Natural killer cell (primary cell): ENCODE data around the gene BLOC1S1. TPM values are rescaled to one million over a fixed set of nuclear protein-coding genes. Genes with fewer than 3 reads are reported as not detected.

Experiments used
- ATAC-seq, 3 donors: fragments of 150-1000 bp in 2 of 3; fragments of 200-7000 bp in 1 of 3; cut with Tn5 transposase; 1 replicate in 1 of 3; 2 replicates in 2 of 3; pipeline ENCODE4 v1.10.0; 2021; ENCODE audit warnings: mild to moderate bottlenecking in 2 of 3, moderate library complexity in 2 of 3
- DNase-seq, 2 donors: peaks; one replicate each; pipeline versions ENCODE4 v3.0.0 to v3.0.0-alpha.2; 2013 to 2021; ENCODE audit warnings: mixed read lengths in 1 of 2
- H3K27ac ChIP-seq: one replicate; pipeline ENCODE4 v1.5.1; 2013; ENCODE audit warnings: mild to moderate bottlenecking, low read length
- H3K27me3 ChIP-seq: one replicate; pipeline ENCODE4 v1.6.1; 2013; ENCODE audit warnings: low read length; ENCODE audit not compliant: control insufficient read depth, insufficient read depth
- H3K36me3 ChIP-seq: one replicate; pipeline ENCODE4 v1.6.1; 2013; ENCODE audit warnings: low read length; ENCODE audit not compliant: control insufficient read depth, insufficient read depth
- H3K4me1 ChIP-seq: one replicate; pipeline ENCODE4 v1.6.1; 2013; ENCODE audit warnings: low read length; ENCODE audit not compliant: control insufficient read depth, insufficient read depth
- H3K4me3 ChIP-seq: one replicate; pipeline ENCODE4 v1.5.1; 2013; ENCODE audit warnings: low read length
- H3K9me3 ChIP-seq: one replicate; pipeline ENCODE4 v1.6.1; 2013; ENCODE audit warnings: low read length; ENCODE audit not compliant: control insufficient read depth, insufficient read depth
- H3K27ac Mint-ChIP-seq, 2 donors: one replicate each; pipeline ENCODE4 v1.8.0; 2022; ENCODE audit warnings: mild to moderate bottlenecking in 2 of 2, mixed read lengths in 2 of 2, moderate library complexity in 1 of 2
- H3K27me3 Mint-ChIP-seq, 2 donors: one replicate each; pipeline ENCODE4 v1.8.0; 2022; ENCODE audit warnings: low read depth in 2 of 2, mixed read lengths in 2 of 2
- H3K36me3 Mint-ChIP-seq: one replicate; pipeline ENCODE4 v1.8.0; 2022; ENCODE audit warnings: mixed read lengths
- H3K4me1 Mint-ChIP-seq, 2 donors: one replicate each; pipeline ENCODE4 v1.8.0; 2022; ENCODE audit warnings: mixed read lengths in 2 of 2
- H3K4me3 Mint-ChIP-seq: one replicate; pipeline ENCODE4 v1.8.0; 2022; ENCODE audit warnings: mild to moderate bottlenecking, moderate library complexity, mixed read lengths
- H3K9me3 Mint-ChIP-seq, 2 donors: one replicate each; pipeline ENCODE4 v1.8.0; 2022; ENCODE audit warnings: mixed read lengths in 2 of 2
- WGBS: methylation state at CpG from one replicate; pipeline ENCODE4 v1.1.7; 2013; ENCODE audit warnings: missing lambda C conversion rate; ENCODE audit not compliant: insufficient coverage; 5-methylcytosine and 5-hydroxymethylcytosine counted together
- intact Hi-C: fragments of 100-400 bp; cut with micrococcal nuclease; formaldehyde crosslinking; loops from one replicate; pipeline ENCODE4 v1.14.2; 2022
- total RNA-seq, 4 donors: library from RNA; stranded (reverse); fragments of 120-200 nt in 1 of 4; gene quantifications; one replicate each; pipeline versions ENCODE4 v1.2.3 to v1.2.4, GENCODE V29; 2013 to 2022
- TF ChIP-seq, protein P1 (sequence below): fragments of 200-600 bp; IDR thresholded peaks from one replicate; pipeline ENCODE4 v1.8.0; 2022; ENCODE audit warnings: antibody characterized with exemption

BLOC1S1 gene
- total RNA-seq, 3 donors from 2014 or later (not counting 1 experiment from before 2014, with no cell fraction given), result 75.8 to 83.7 (median 81.0) TPM

DNA sequence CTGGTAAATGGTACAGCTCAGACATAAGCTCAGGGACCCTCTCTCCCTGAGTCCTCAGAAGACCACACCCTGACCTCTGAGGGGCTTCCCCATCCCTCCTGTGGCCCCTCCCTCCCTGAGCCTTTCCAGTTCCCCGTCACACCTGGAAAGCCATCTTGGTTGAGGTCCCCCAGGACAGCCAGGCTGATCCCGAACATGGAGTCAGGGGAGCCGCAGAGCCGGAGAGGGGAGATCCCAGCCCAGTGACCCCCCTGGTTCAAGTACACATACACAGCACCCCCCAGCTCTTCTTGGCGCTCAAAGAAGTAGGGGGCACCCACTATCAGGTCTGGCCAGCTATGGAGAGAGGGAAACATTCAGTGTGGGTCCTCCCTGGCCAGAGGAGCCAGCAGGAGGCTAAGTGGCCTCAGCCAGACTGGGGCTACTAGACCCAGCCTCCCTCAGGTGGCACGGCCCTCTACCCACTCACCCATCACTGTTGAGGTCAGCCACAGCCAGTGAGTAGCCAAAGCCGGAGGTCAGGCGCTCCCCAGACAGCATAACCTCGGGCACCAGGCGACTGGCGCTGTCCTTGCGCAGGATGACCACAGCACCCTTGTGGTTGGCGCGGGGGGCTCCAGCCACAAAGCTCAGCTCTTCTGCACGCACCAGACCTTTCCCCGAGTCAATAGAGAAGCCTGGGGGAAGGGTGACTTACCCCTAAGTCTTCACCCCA lies 17.4 kb upstream of the BLOC1S1 start:
- intact Hi-C loops, result no loop called here
- Mint-ChIP-seq H3K4me1 (no peaks in the 10 kb centered on the region), H3K36me3 (no peaks in the 10 kb centered on the region), H3K27ac (no peak overlapping the region), H3K9me3 (no peaks in the 10 kb centered on the region), H3K4me3 (no peak overlapping the region), H3K27me3 (no peaks in the 10 kb centered on the region)
- Histone ChIP-seq H3K27ac (no peak overlapping the region), H3K9me3 (no peaks in the 10 kb centered on the region), H3K36me3 (no peaks in the 10 kb centered on the region), H3K27me3 (no peaks in the 10 kb centered on the region), H3K4me1 (no peaks in the 10 kb centered on the region), H3K4me3 (no peak overlapping the region)
- TF ChIP-seq, protein P1, sequence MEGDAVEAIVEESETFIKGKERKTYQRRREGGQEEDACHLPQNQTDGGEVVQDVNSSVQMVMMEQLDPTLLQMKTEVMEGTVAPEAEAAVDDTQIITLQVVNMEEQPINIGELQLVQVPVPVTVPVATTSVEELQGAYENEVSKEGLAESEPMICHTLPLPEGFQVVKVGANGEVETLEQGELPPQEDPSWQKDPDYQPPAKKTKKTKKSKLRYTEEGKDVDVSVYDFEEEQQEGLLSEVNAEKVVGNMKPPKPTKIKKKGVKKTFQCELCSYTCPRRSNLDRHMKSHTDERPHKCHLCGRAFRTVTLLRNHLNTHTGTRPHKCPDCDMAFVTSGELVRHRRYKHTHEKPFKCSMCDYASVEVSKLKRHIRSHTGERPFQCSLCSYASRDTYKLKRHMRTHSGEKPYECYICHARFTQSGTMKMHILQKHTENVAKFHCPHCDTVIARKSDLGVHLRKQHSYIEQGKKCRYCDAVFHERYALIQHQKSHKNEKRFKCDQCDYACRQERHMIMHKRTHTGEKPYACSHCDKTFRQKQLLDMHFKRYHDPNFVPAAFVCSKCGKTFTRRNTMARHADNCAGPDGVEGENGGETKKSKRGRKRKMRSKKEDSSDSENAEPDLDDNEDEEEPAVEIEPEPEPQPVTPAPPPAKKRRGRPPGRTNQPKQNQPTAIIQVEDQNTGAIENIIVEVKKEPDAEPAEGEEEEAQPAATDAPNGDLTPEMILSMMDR, result no peak
- DNase-seq (no peak), ATAC-seq (no peak)
- 72% methylated on average over 15 of the region's 16 CpGs for WGBS

- H3K36me3 Mint-ChIP-seq, result no peaks in the 10 kb centered on the region
- H3K4me3 Mint-ChIP-seq, result no peak overlapping the region
- no peak overlapping the region for H3K27ac ChIP-seq
- TF ChIP-seq, protein P1, result no peak
- no peaks in the 10 kb centered on the region for H3K36me3 ChIP-seq
- H3K9me3 ChIP-seq, result no peaks in the 10 kb centered on the region
- H3K9me3 Mint-ChIP-seq, result no peaks in the 10 kb centered on the region
- no peaks in the 10 kb centered on the region for H3K27me3 ChIP-seq
- no peaks in the 10 kb centered on the region for H3K27me3 Mint-ChIP-seq
- H3K4me1 ChIP-seq, result no peaks in the 10 kb centered on the region
- no peaks in the 10 kb centered on the region for H3K4me1 Mint-ChIP-seq
- intact Hi-C loops, result no loop called here
- H3K4me3 ChIP-seq, result no peak overlapping the region
- ATAC-seq (no peak), DNase-seq (no peak)
- no peak overlapping the region for H3K27ac Mint-ChIP-seq
- no CpG with 5 or more reads among the region's 1 CpG for WGBS
These were observed 16.9 kb upstream of the BLOC1S1 start for GRCh38 chr12:55698965-55699364.

DNA sequence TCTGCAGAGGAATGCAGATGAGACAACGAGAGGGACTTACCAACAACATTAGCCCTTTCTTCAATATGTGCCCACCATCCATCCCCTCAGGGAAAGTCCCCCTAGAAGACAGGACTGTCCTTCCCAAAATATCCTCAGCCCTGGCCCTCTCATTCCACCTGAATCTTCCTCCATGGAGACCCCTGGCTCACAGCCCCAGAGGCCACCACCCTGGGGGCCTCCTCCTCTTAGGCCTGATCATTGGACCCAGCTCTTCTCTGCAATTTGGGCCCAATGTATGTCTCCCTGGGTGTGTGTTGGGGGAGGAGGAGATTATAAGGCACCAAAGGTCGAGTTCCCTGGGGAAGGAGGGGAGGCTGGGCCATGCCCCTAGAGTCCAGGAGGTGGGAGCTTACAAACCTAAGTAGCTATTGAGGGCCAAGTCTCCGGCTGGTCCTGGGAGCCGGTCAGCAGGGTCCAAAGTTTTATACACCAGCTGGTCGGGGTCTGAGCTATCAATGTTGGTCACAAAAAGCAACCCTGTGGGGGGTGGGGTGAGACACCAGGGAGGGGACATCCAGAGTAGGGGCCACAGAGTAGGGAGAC lies 16.3 kb upstream of the BLOC1S1 start:
- Mint-ChIP-seq H3K27ac (no peak overlapping the region), H3K4me3 (no peak overlapping the region), H3K9me3 (no peaks in the 10 kb centered on the region), H3K36me3 (no peaks in the 10 kb centered on the region), H3K4me1 (no peaks in the 10 kb centered on the region), H3K27me3 (no peaks in the 10 kb centered on the region)
- DNase-seq (no peak), ATAC-seq (no peak)
- Histone ChIP-seq H3K9me3 (no peaks in the 10 kb centered on the region), H3K4me3 (no peak overlapping the region), H3K27ac (no peak overlapping the region), H3K36me3 (no peaks in the 10 kb centered on the region), H3K27me3 (no peaks in the 10 kb centered on the region), H3K4me1 (no peaks in the 10 kb centered on the region)
- TF ChIP-seq, protein P1, result no peak
- intact Hi-C loops, result no loop called here
- 85% methylated on average over 5 of the region's 5 CpGs for whole genome bisulfite sequencing
